ENCODE measurements around the gene RPS14.

- TF ChIP-seq CTCF (conservative IDR thresholded peaks at IDR 0.05; ENCODE audit: low read depth, low read length): no peak
- no peak for TF ChIP-seq EZH2 (IDR thresholded peaks at IDR 0.05; ENCODE audit: low read length, unreplicated experiment)
- no peak for TF ChIP-seq EZH2phosphoT487 (IDR thresholded peaks at IDR 0.05; ENCODE audit: borderline replicate concordance, low read length)
Measured at GRCh38 chr5:150396267-150396666, 53.3 kb downstream of the RPS14 start.

All from PC-3 (cell line).